GM18505 (cell line): Measurements from ENCODE around the gene APEH.

Experiments
- ATAC-seq: cut with Tn5 transposase; IDR thresholded peaks from one replicate; pipeline ENCODE4 v1.9.1; 2021; ENCODE audit not compliant: unreplicated experiment
- POLR2A ChIP-seq: IDR thresholded peaks from 4 replicates; pipeline ENCODE4 v1.6.1; 2011; ENCODE audit warnings: borderline replicate concordance; ENCODE audit not compliant: insufficient read depth, insufficient read length; ENCODE audit errors: extremely low read depth

APEH gene

DNA sequence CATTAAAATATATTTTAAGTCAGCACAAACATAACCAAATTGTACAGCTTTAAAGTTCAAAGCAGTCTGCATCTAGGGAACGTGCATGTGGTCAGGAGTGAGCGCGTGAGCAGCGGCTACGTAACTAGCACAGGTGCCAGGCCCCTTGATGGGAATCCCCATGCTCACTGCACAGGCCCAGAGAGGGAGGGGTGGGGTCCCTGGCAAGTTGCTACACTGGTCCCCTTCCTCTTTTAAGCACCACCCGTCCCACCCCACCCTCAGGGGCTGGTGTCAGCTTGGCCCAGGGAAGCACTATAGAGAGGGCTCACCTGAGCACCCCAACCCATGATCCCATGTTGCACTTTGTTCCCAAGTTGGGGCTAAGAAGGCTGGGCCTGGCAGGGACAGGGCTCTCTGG lies 50.4 kb downstream of the APEH start:
- no peak for TF ChIP-seq POLR2A
- no peak for ATAC-seq

DNA sequence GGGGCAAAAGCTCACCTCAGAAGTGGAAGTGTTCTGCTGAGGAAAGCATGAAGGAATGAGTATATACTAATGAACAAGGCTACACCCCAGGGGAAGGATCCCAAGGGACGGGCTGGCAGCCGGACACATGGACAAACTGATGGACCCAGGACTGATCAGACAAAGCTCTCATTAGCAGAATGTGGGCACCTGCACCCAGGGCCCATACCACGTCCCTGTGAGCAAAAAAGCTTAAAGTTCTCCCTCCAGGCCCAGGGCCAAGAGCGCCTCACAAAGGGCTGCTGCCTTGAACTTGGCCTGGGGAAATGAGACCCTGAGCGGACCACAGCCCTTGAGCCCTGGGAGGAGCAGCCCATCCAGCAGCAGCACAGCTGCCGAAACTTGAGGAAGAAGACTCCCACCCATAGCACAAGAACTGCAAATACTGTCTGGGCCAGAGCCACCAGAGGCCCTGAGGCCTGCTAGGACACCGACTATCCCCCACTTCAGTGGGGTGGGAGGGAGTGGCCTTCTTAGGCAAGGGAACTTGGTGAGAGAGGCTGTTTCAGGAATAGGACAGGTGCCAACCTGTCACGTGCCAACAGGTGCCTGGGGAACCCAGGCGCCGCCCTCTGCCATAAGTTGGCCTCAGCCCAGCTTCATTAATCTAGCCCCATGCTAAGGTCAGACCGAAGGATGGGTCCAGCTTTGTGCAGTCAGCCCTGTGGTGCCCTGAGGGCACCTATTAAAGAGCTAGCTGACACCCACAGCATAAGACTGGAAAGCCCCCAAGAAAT lies 51.9 kb downstream of the APEH start:
- TF ChIP-seq POLR2A = no peak
- no peak for ATAC-seq

DNA sequence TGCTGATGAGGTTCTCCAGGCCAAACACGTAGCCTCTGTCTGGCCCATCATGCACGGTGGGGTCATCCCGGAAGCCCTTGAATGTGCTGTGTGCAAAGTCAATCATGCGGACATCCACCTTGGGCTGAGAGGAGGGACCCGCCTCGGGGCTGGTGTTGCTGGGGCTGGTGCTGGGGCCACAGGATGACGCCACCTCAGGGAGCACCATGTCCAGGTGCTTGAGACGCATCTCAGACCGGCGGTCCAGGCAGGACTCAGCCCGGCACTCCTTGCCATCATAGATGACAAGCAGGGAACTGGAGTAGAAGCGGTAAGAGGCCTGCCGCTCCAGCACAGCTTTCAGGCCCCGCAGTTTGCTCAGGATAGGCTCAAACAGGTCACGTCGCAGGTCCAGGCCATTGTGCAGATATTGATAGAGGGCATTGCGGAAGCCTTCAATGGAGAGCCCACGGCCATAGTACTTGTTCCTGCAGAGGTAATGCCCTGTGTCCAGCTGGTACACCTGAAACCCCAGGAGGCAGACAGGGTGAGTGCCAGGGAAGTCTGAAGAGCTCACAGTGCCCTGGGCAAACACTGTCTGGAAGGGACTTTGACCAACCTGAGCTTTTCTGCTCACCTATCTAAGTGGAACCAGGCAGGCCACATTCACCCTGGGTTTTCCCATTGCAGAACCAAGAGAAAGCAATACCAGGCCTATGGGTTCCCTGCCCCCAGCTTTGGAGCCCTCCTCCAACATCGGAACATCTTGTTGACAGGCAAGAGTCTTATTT lies 53.2 kb downstream of the APEH start:
- no peak for ATAC-seq
- TF ChIP-seq POLR2A = no peak

DNA sequence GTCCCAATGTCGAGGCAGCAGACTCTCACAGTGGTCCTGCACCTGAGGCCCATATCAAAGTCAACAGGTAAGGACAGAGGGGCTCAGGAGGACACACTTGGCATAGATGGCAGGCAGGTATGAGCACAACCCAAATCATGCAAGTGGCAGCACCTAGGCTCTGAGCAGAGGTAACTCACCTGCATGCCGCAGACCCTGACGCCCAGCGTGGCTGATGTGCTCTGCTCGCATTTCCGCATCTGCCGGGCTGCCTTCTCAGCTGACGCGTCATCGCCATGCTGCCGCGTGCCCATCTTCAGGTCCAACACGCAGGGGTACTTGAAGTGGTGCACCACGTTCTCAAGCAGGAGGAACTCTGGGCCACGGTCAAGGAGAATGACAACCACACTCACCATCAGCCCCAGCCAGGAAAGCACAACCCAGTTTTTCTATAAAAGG lies 53.8 kb downstream of the APEH start:
- no peak for ATAC-seq
- no peak for TF ChIP-seq POLR2A

DNA sequence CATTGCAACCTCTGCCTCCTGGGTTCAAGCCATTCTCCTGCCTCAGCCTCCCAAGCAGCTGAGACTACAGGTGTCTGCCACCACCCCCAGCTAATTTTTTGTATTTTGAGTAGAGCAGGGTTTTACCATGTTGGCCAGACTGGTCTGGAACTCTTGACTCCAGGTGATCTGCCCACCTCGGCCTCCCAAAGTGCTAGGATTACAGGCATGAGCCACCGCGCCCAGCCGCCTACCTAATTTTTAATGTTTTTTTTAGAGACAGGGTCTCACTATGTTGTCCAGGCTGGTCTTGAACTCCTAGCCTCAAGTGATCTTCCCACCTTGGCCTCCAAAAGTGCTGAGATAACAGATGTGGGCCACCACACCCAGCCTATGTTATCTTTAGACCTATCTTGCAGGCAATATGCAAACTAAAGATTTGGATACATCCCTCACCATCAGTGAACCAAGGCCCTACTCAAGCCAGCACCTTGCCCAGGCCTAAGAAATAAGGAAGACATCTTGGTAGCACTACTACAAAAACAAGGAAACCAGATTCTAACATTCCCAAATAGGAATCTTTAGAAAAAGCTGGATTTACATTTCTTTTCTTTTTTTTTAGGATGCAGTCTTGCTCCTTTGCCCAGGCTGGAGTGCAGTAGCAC lies 55.9 kb downstream of the APEH start:
- TF ChIP-seq POLR2A = no peak
- ATAC-seq = no peak

DNA sequence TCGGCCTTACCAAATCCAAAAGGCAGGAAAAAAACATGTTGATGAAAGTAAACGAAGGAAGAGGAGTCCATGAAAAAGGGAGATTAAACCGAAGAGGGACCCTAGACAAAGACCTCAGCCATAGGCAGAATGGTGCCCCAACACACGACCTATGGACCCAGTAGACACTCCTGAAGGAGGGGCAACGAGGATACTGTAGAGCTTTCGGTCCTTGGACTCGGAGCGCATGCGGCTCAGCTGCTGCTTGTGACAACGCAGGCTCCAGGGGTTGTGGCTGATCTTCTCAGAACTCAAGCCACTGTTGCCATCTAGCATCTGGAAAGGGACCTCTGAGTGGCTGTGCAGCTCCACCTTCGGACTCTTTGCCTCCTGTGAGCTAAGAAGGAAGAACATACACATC lies 58.4 kb downstream of the APEH start:
- ATAC-seq = no peak
- TF ChIP-seq POLR2A = no peak

DNA sequence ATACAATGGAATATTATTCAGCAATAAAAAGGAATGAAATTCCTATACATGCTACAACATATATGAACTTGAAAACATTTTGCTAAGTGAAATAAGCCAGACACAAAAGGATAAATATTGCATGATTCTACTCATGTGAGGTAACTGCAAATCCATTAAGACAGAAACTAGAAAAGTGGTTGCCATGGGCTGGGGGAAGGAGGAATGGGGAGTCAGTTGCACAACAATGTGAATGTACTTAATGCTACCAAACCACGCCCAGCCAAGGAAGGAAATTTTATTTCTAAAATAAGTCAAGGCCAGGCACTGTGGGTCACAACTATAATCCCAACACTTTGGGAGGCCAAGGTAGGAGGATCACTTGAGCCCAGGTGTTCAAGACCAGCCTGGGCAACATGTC lies 59.4 kb downstream of the APEH start:
- ATAC-seq = no peak
- no peak for TF ChIP-seq POLR2A
